HepG2 (cell line): Measurements from ENCODE around the gene SLC22A7. TPM values are rescaled to one million over a fixed set of nuclear protein-coding genes. Genes with fewer than 3 reads are reported as not detected.

ENCODE experiments used
- CREB3 ChIP-seq: sonication (generic); formaldehyde crosslinking; IDR thresholded peaks from 2 replicates; pipeline ENCODE4 v1.5.0; 2020; ENCODE audit warnings: missing genetic modification reagents
- FOXJ3 ChIP-seq: sonication (generic); formaldehyde crosslinking; IDR thresholded peaks from 2 replicates; pipeline ENCODE4 v1.4.0; 2020; ENCODE audit warnings: missing genetic modification reagents, mild to moderate bottlenecking, borderline replicate concordance
- KMT2A ChIP-seq: sonication (generic); formaldehyde crosslinking; IDR thresholded peaks from 2 replicates; pipeline ENCODE4 v1.4.0; 2020; ENCODE audit warnings: missing genetic modification reagents
- PRMT3 ChIP-seq: sonication (generic); formaldehyde crosslinking; IDR thresholded peaks from 2 replicates; pipeline ENCODE4 v1.8.1; 2022; ENCODE audit warnings: low read depth, mild to moderate bottlenecking, moderate library complexity, missing genetic modification reagents, borderline replicate concordance
- SAFB2 ChIP-seq: sonication (generic); formaldehyde crosslinking; IDR thresholded peaks from 2 replicates; pipeline ENCODE4 v1.5.1; 2020; ENCODE audit warnings: missing genetic modification reagents, low read depth, mild to moderate bottlenecking, borderline replicate concordance
- SRF ChIP-seq: IDR thresholded peaks from 2 replicates; pipeline ENCODE4 v1.6.1; 2011; ENCODE audit warnings: mild to moderate bottlenecking, low read depth, low read length, moderate library complexity
- ZBTB40 ChIP-seq, 2 experiments: fragments of 450-650 bp in 1 of 2; sonication (generic) in 1 of 2; formaldehyde crosslinking in 1 of 2; IDR thresholded peaks; 2 replicates each; pipeline versions ENCODE4 v1.6.1 to v1.8.0; 2016 to 2022; ENCODE audit warnings: antibody characterized with exemption in 1 of 2, mild to moderate bottlenecking in 1 of 2, missing genetic modification reagents in 1 of 2
- ZBTB7A ChIP-seq: sonication (generic); formaldehyde crosslinking; IDR thresholded peaks from 2 replicates; pipeline ENCODE4 v1.8.0; 2022; ENCODE audit warnings: mild to moderate bottlenecking, missing genetic modification reagents
- ZFP36L2 ChIP-seq: sonication (generic); formaldehyde crosslinking; IDR thresholded peaks from 2 replicates; pipeline ENCODE4 v1.4.0; 2020; ENCODE audit warnings: missing genetic modification reagents
- ZMYM3 ChIP-seq: sonication (generic); formaldehyde crosslinking; IDR thresholded peaks from 2 replicates; pipeline ENCODE4 v1.5.1; 2020; ENCODE audit warnings: mild to moderate bottlenecking, missing genetic modification reagents
- ZNF230 ChIP-seq: sonication (generic); formaldehyde crosslinking; IDR thresholded peaks from 2 replicates; pipeline ENCODE4 v1.4.0; 2020; ENCODE audit warnings: mild to moderate bottlenecking, missing genetic modification reagents
- ZNF276 ChIP-seq: sonication (generic); formaldehyde crosslinking; IDR thresholded peaks from 2 replicates; pipeline ENCODE4 v1.4.0; 2020; ENCODE audit warnings: mild to moderate bottlenecking, low read depth, missing genetic modification reagents
- polyA plus RNA-seq, 8 experiments: library from polyadenylated mRNA; depleted of rRNA in 3 of 8; stranded (reverse) in 7 of 8; unstranded in 1 of 8; fragments of >200 nt; fragmentation: Illumina TruSeq in 4 of 8; extraction: Trizol in 4 of 8; gene quantifications; 2 replicates each; pipeline versions ENCODE4 v1.2.1 to v1.2.3, GENCODE V29; 2011 to 2016; ENCODE audit warnings: low read depth in 4 of 8, missing spikeins in 1 of 8, mixed read lengths in 1 of 8; ENCODE audit not compliant: insufficient read depth in 1 of 8
- total RNA-seq, 5 experiments: library from RNA; depleted of rRNA; stranded (reverse); fragments of >200 nt; fragmentation: Illumina TruSeq; extraction: Trizol; gene quantifications; 2 replicates each; pipeline ENCODE4 v1.2.3, GENCODE V29; 2016; ENCODE audit warnings: low read depth in 1 of 5
- TF ChIP-seq, protein P1 (sequence below): sonication (generic); formaldehyde crosslinking; IDR thresholded peaks from 2 replicates; pipeline ENCODE4 v1.5.1; 2020; ENCODE audit warnings: missing genetic modification reagents, mild to moderate bottlenecking, borderline replicate concordance
- TF ChIP-seq, protein P2 (sequence below): IDR thresholded peaks from 2 replicates; pipeline ENCODE4 v1.6.1; 2016

SLC22A7 gene
- total and polyA plus RNA-seq, 2 of the 13 experiments (the other 11 are each of a cell fraction or from before 2014, with no cell fraction given): 5.3 to 22.6 TPM

- TF ChIP-seq ZBTB40 (IDR thresholded peaks at IDR 0.05): no peak
- peak; percentile 97 for TF ChIP-seq ZBTB40 (CRISPR knock-in tag; IDR thresholded peaks at IDR 0.05)
- peak; percentile 96 for TF ChIP-seq ZNF276
- TF ChIP-seq, protein P1, sequence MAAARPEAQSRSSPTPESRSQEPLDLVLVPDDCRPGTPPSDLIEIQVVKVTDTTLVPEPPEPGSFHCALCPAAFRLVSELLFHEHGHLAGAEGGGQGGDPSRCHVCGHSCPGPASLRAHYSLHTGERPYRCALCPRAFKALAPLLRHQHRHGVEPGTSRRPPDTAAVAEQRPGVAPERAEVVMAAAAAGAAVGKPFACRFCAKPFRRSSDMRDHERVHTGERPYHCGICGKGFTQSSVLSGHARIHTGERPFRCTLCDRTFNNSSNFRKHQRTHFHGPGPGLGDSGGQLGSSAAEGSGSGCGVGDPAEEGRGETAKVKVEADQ: peak; percentile 99
- TF ChIP-seq SAFB2 (CRISPR knock-in tag): peak; percentile 72; the same call in 1 of the 2 replicates
- TF ChIP-seq ZBTB7A (CRISPR knock-in tag): peak; percentile 99
- peak; percentile 95 for TF ChIP-seq ZNF230 (CRISPR knock-in tag)
- peak; percentile 99 for TF ChIP-seq ZMYM3 (CRISPR knock-in tag)
- TF ChIP-seq SRF: peak; percentile 51; the same call in 1 of the 2 replicates
- TF ChIP-seq FOXJ3 (CRISPR knock-in tag): peak; percentile 99
- TF ChIP-seq, protein P2, sequence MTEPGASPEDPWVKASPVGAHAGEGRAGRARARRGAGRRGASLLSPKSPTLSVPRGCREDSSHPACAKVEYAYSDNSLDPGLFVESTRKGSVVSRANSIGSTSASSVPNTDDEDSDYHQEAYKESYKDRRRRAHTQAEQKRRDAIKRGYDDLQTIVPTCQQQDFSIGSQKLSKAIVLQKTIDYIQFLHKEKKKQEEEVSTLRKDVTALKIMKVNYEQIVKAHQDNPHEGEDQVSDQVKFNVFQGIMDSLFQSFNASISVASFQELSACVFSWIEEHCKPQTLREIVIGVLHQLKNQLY: peak; percentile 100
- no peak for TF ChIP-seq ZFP36L2 (CRISPR knock-in tag)
- TF ChIP-seq CREB3 (CRISPR knock-in tag): 0 out of 2 replicates have a peak, but pooled peaks have one; percentile 48
- peak; percentile 95 for TF ChIP-seq PRMT3 (CRISPR knock-in tag)
- peak; percentile 85 for TF ChIP-seq KMT2A (CRISPR knock-in tag)
These were observed 30.3 kb upstream of the SLC22A7 start (continued) for GRCh38 chr6:43267619-43268354.
